Measurements from ENCODE around the gene SMAD7. TPM values are rescaled to one million over a fixed set of nuclear protein-coding genes. Genes with fewer than 3 reads are reported as not detected.
A peak's percentile ranks its signal among the peaks of the same experiment; 100 is the strongest.

Gene SMAD7
- total RNA-seq, 4 donors from 2014 or later, result 33.6 to 78.4 (median 47.2) TPM

DNA sequence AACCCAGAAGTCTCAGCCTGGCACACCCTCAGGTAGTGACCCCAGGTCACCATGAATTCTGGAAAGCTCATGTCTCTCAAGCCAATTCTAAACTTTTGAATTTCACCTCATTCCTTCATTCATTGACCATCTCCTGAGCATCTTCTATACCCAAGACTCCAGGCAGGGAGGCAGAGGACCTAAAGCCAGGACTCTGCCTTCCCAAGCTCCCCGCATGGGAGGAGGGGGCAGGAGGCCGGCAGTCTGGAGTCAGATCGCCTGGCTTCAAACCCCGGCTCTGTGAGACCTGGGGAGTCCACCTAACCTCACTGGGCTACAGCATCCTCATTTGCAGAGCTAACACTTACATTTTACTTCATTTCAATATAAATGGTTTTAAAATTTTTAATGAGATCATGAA is 59.0 kb downstream of the SMAD7 start:
- ATAC-seq (ENCODE audit: low FRiP score) (no peak), DNase-seq (ENCODE audit: low spot score) (no peak)
- TF ChIP-seq CTCF (IDR thresholded peaks at IDR 0.05), result no peak

- no peak for TF ChIP-seq CTCF (IDR thresholded peaks at IDR 0.05)
- no peak for DNase-seq (ENCODE audit: low spot score)
- ATAC-seq (ENCODE audit: low FRiP score), result no peak
Measured at GRCh38 chr18:48889981-48890762, 60.6 kb downstream of the SMAD7 start.

DNA sequence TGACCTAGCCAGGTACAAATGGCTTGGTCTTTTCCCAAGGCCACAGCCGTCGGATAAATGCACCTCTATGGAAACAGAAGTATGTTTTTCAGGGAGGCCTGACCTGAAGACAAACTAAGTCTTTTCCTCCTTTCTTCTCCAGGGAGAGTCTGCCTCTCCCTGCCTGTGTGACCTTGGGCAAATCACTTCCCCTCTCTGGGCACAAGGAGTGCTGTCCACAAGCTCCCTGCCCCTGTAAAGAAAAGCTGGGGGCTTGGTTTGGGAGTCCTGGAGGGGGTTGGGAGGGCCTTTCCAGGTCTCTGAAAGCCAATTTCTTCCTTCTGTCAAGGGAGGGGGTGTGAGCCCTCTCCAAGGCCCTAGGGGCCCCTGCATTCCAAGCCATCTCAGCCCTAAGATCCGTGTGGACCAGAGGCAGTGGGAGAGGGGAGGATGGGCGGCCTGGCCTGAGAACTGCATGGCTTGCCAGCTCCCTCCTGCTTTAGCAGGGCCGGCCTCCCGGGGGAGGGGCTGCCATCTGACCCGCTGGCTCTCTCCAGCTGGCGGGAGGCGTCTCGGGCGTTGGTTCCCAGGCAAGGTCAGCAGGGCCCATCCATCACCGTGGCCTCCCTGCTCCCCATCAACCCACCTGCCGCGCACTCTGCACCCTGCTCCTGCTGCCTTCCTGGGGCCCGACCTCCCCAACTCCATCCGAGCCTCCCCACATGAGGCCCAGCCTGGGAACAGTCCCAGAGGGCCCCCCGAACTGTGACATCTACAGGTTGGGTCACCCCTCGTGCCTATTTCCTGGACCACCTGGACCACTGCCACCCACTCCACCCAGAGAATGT is 61.4 kb downstream of the SMAD7 start:
- no peak for TF ChIP-seq CTCF (IDR thresholded peaks at IDR 0.05)
- ATAC-seq (ENCODE audit: low FRiP score) (peak; percentile 30), DNase-seq (ENCODE audit: low spot score) (no peak)

- no peak for DNase-seq (ENCODE audit: low spot score)
- no peak for TF ChIP-seq CTCF (IDR thresholded peaks at IDR 0.05)
- no peak for ATAC-seq (ENCODE audit: low FRiP score)
Measured at GRCh38 chr18:48888773-48889080, 62.0 kb downstream of the SMAD7 start.

- DNase-seq (ENCODE audit: low spot score), result no peak
- TF ChIP-seq CTCF (IDR thresholded peaks at IDR 0.05), result no peak
- no peak for ATAC-seq (ENCODE audit: low FRiP score)
Measured at GRCh38 chr18:48887905-48888772, 62.6 kb downstream of the SMAD7 start.

- ATAC-seq (ENCODE audit: low FRiP score) (no peak), DNase-seq (ENCODE audit: low spot score) (no peak)
- TF ChIP-seq CTCF (IDR thresholded peaks at IDR 0.05), result no peak
Measured at GRCh38 chr18:48887294-48887904, 63.4 kb downstream of the SMAD7 start.
